Urinary bladder (tissue), 4 donors: Measurements from ENCODE around the gene PAPPA. TPM values are rescaled to one million over a fixed set of nuclear protein-coding genes. Genes with fewer than 3 reads are reported as not detected.

ENCODE experiments used
- DNase-seq: peaks from one replicate; pipeline ENCODE4 v3.0.0-alpha.2; 2015; ENCODE audit errors: extremely low spot score
- H3K27ac ChIP-seq: one replicate; pipeline ENCODE4 v1.5.1; 2013; ENCODE audit warnings: low read depth, mild to moderate bottlenecking, moderate library complexity
- H3K36me3 ChIP-seq: one replicate; pipeline ENCODE4 v1.6.1; 2013; ENCODE audit warnings: mild to moderate bottlenecking, moderate library complexity; ENCODE audit not compliant: insufficient read depth
- H3K4me1 ChIP-seq: one replicate; pipeline ENCODE4 v1.6.1; 2013; ENCODE audit warnings: mild to moderate bottlenecking, moderate library complexity; ENCODE audit not compliant: insufficient read depth
- H3K4me3 ChIP-seq: one replicate; pipeline ENCODE4 v1.5.1; 2013; ENCODE audit warnings: low read depth, low read length
- WGBS: extraction: QIAGEN DNeasy Blood & Tissue Kit; methylation state at CpG from one replicate; pipeline ENCODE4 v1.1.7; 2013; 5-methylcytosine and 5-hydroxymethylcytosine counted together
- polyA plus RNA-seq: library from polyadenylated mRNA; stranded (reverse); fragments of 200-250 nt; gene quantifications from one replicate; pipeline ENCODE4 v1.2.3, GENCODE V29; 2013
- total RNA-seq: library from RNA; depleted of rRNA; stranded (reverse); fragments of >200 nt; gene quantifications from one replicate; pipeline ENCODE4 v1.2.3, GENCODE V29; 2014
- donor health status: healthy with polysubstance abuse.
- donor health status: healthy.

Gene PAPPA
- total and polyA plus RNA-seq, 2 donors: 4.2 to 5.9 TPM

DNA sequence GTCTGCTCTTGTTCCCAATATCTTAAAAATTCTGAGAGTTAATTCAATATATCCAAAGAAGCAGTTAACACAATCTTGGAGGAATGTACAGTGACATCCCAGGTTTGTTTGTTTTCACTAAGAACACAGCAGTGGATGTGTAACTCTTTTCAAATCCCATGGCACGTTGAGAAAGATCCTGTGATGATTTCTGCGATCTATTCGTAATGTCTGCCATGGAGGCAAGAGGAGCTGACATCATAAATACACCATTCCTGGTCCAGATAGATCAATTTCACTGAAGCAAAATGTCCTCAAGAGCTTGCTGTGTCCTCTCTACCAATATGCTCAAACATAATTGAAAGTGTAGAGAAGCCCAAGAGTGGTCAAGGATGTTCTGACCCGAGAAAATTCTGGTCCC, 280.7 kb downstream of the PAPPA start:
- no peak overlapping the region for H3K4me3 ChIP-seq
- no peak for DNase-seq
- 80% methylated on average over 4 of the region's 4 CpGs for WGBS

DNA sequence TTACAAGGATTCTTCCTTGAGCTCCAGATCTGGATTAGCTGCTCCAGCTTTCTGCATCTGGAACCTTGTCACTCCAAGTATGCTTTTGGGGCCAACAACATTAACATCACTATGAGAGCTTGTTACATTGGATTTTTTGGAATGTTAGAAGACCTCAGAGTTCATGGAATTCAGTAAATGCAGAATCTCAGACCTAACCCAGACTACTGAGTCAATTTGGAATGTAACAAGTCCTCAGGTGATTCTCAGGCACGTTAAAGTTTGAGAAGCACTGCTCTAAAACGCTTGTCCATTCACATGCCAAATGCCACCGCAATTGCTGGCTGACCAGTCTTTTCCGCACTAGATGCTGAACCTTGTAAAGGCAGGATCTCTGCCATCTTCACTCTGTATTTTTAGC, 282.1 kb downstream of the PAPPA start:
- Histone ChIP-seq H3K36me3 (no peaks in the 10 kb centered on the region), H3K4me3 (no peak overlapping the region), H3K4me1 (no peaks in the 10 kb centered on the region), H3K27ac (no peak overlapping the region)
- 60% methylated on average over 4 of the region's 4 CpGs for WGBS
- no peak for DNase-seq

More for the DNA sequence above, 280.7 kb downstream of the PAPPA start:
- Histone ChIP-seq H3K36me3 (no peaks in the 10 kb centered on the region), H3K27ac (no peak overlapping the region), H3K4me1 (no peaks in the 10 kb centered on the region)

DNA sequence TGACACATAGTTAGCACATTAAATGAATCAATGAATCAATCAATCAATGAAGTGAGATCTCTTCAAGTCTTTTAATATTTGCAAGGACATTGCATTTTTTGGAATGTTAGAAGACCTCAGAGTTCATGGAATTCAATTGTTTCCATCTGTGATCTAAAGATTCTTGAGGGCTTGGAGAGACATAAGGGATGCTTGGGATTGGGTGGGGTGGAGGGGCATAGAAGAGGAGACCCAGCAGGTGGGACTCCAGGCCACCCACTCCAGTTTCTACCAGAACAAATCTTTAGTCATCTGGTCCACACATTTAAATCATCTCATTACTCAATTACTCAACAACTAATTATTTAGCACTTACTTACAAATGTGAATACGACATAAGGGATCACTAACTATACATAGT, 282.5 kb downstream of the PAPPA start:
- Histone ChIP-seq H3K27ac (no peak overlapping the region), H3K4me1 (no peaks in the 10 kb centered on the region), H3K36me3 (no peaks in the 10 kb centered on the region), H3K4me3 (no peak overlapping the region)
- no peak for DNase-seq
- WGBS: 92% methylated on average over 1 of the region's 1 CpG

DNA sequence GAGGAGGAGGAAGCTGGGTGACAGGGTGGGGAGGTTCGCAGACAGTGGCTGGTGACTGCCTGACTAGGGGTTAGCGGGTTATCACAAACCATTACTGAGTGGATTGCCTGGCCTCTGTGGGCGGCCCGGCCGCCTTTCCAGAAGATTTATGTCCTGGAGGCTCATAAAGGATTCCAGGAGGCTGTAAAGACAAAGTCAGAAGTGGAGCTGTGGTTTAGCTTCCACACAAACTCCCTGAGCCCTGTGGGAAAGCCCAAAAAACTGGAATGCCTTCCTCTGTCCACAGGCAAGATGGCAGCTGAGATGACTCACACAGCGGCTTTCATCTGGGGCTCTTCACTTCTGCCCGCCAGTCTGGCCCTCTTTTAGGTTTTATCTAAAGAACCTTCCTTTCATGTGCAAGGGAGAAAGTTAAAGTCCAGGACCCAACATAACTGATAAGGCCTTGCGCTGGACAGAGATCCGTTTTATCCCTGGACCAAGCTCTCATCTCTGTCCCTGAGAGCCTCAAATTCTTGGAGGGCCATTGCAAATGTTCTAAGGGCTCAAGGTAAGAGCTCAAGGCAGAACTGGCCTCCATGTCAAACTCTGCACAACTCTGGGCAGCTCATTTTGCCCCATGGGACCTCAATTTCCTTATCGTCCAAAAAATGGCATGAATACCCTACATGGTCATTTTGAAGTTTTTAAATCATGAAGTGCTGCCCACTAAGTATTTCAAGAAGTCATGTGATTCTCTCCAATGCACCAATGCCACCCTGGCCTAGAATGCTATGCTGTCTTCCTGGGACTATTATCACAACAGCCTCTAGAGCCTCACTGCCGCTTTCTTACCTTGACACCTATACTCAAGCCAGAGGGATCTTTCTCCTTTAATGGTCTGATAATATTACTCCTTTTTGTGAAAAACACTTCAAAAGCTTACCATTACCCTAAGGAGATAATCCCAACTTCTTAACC, 284.1 kb downstream of the PAPPA start:
- no peak overlapping the region for H3K27ac ChIP-seq
- 72% methylated on average over 11 of the region's 11 CpGs for WGBS
- no peaks in the 10 kb centered on the region for H3K36me3 ChIP-seq
- H3K4me3 ChIP-seq: no peak overlapping the region
- DNase-seq: no peak
- H3K4me1 ChIP-seq: no peaks in the 10 kb centered on the region

DNA sequence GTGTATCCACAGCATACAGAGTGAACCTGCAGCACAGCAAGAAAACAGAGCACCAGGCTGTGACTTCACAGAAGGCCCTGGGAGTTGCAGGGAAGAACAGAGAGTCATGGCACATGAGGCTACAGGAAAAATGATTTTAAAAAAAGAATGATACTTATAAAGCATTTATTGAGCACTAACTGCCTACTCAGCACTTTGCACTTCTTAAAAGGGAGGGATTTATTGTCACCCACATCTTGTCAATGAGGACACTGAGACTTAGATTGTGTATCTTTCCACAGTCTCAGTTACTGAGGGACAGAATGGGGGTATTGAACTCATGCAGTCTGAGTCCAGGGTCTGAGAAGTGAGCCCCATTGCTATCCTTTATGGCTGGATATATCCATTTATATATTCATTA, 288.9 kb downstream of the PAPPA start:
- DNase-seq: no peak
- Histone ChIP-seq H3K27ac (no peak overlapping the region), H3K36me3 (no peaks in the 10 kb centered on the region), H3K4me3 (no peak overlapping the region), H3K4me1 (no peaks in the 10 kb centered on the region)

DNA sequence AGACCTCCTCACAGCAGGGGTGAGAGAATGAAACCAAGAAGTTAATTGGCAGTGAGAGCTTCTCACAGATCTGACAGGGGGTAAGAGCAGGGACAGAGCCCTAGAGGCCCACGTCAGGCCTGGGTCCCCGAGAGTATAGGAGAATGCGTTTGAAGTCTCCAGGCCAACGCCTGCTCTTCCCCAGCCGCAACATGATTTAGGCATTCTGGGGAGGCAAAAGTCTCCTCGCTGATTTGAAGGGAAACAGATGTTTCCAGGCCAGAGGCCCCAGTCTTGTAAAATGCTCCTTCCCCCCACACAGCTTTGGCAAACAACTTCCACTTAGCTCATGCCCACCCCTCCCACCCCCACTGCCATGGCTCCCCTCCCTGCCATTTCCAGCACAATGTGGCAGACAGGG, 294.3 kb downstream of the PAPPA start:
- Histone ChIP-seq H3K4me1 (no peaks in the 10 kb centered on the region), H3K4me3 (no peak overlapping the region), H3K36me3 (no peaks in the 10 kb centered on the region), H3K27ac (no peak overlapping the region)
- no peak for DNase-seq
- 37% methylated on average over 6 of the region's 6 CpGs for WGBS

DNA sequence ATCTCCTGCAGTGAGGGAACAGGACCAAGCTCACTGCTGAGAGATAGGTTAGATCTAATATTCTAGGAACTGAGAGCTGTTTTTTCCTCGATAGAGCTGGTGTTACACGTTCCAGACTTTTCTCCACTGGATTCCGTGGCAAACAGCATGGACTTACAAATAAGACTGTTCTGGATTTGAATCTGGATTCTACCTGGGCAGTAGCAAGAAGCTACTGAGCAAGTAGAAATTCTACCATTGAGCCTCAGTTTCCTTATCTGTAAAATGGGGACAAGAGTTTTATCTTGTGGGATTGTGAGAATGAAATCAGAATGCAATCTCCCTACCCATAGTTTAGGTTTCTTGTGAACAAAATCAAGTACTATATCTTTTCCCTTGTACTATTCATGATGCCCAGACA, 294.8 kb downstream of the PAPPA start:
- WGBS: 65% methylated on average over 3 of the region's 3 CpGs

DNA sequence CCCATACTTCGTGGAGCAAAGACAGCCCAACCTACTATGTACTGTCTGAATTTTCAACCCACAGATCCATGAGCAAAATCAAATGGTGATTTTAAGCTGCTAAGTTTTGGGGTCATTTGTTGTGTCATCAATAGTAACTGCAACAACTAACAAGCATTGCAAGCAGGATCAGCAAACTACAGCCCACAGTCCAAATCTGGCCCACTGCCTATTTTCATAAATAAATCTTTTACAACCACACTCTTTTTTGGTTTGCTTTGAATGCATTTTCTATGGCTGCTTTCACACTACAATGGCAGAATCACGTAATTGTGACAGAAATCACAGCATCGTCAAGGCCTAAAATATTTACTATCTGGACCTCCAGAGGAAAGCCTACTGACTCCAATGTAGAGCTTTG, 296.4 kb downstream of the PAPPA start:
- DNase-seq: no peak
- no peaks in the 10 kb centered on the region for H3K36me3 ChIP-seq
- H3K4me1 ChIP-seq: no peaks in the 10 kb centered on the region
- H3K4me3 ChIP-seq: no peak overlapping the region
- H3K27ac ChIP-seq: no peak overlapping the region
- WGBS: 90% methylated on average over 3 of the region's 3 CpGs

More for the DNA sequence above, 294.8 kb downstream of the PAPPA start:
- Histone ChIP-seq H3K4me3 (no peak overlapping the region), H3K27ac (no peak overlapping the region), H3K36me3 (no peaks in the 10 kb centered on the region), H3K4me1 (no peaks in the 10 kb centered on the region)
- DNase-seq: no peak

DNA sequence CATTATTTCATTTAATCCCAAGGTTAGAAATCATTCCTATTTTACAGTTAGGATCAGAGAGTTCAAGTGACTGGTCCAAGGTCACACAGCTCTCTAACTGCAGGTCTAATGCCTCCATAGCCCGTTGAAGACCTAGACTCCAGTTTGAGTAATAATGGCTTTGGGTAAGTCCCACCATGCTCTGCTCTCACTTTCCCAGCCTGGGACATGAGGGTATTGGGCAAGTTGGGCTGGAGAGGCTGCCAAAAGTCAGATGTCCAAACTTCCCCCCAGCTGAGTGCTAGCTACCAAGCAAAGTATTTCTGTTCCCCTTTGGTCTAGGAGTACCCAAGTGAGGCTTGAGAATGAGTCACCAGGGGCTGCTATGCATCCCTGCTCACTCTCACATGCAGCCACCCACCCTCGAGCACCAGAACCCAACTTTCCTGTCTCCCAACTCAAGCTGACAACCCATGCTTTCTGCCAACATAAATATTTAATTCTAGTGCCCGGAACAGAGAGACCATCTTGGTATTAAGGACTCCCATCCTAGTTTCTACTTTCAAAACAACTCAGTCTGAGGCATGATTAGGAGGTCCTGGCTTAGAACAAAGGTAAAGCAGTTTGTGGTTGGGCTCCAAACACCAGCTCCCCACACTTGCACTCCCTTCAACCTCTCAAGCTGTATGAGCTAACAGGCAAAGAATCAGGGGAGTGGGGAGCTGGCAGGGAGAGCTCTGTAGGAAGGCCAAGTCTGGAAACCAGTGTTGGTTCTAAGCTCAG, 297.0 kb downstream of the PAPPA start:
- H3K4me3 ChIP-seq: no peak overlapping the region
- DNase-seq: no peak
- no peaks in the 10 kb centered on the region for H3K4me1 ChIP-seq
- H3K27ac ChIP-seq: no peak overlapping the region
- H3K36me3 ChIP-seq: no peaks in the 10 kb centered on the region
- WGBS: 54% methylated on average over 3 of the region's 3 CpGs

DNA sequence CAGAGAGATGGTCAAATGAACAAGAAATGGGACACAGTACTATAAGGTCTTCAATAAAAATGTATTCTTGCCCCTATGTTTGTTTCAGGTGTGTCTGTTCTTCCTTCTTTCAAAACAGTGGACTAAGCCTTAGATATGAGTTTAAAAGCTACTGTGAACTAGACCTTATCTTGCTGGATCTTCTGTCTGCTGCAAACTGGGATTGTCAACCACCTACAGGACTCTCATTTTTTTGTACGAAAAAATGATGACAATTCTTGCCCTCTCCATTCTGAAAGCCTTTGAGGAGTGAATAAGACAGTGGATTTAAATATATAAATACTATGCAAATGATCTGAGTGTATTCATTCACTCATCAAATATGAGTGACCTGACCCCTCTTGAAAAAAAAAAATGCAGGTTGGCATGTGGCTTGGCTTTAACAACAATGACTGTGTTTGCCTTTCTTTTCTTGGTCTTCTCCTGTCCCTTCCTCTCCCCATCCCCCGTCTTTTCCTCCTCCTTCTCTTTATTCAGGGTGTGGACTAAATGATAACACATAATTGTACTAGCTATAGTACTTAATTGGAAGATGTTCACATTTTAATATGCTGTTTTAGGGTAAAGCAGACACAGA, 298.0 kb downstream of the PAPPA start:
- 91% methylated on average over 2 of the region's 2 CpGs for WGBS
- no peak for DNase-seq
- Histone ChIP-seq H3K27ac (no peak overlapping the region), H3K4me1 (no peaks in the 10 kb centered on the region), H3K36me3 (no peaks in the 10 kb centered on the region), H3K4me3 (no peak overlapping the region)
